HCT116 (cell line): ENCODE results near the gene WDHD1. TPM values are rescaled to one million over a fixed set of nuclear protein-coding genes. Genes with fewer than 3 reads are reported as not detected.

Source experiments
- ATAC-seq: fragments of 200-7000 bp; cut with Tn5 transposase; 2 replicates; pipeline ENCODE4 v1.9.1; 2020; ENCODE audit warnings: mild to moderate bottlenecking, moderate library complexity
- BruUV-seq: library from RNA; stranded (reverse); fragments of 400-500 nt; replicated peaks from 2 replicates; lab custom pipeline; 2021; lab: Mats Ljungman, UMichigan
- CTCF ChIA-PET: fragments of 300-600 bp; sonication (Branson Sonifier 250); formaldehyde crosslinking; loops from one replicate; lab custom pipeline; 2021; ENCODE audit warnings: antibody characterized with exemption; lab: Charles Lee
- POLR2A ChIA-PET: fragments of 300-600, 350-600 bp; sonication (Branson Sonifier 250); formaldehyde crosslinking; loops from one replicate; lab custom pipeline; 2021; ENCODE audit warnings: antibody characterized with exemption; lab: Charles Lee
- RAD21 ChIA-PET, 2 experiments: fragments of 300-600 bp; sonication (Branson Sonifier 250); formaldehyde crosslinking; loops; one replicate each; lab custom pipeline; 2023; ENCODE audit warnings: low total read pairs in 2 of 2; ENCODE audit not compliant: uncharacterized antibody in 2 of 2, unreplicated experiment in 2 of 2, low non-redundant PET in 1 of 2; lab: Charles Lee
- DNase-seq: peaks from one replicate; pipeline ENCODE4 v3.0.0-alpha.2; 2010; ENCODE audit warnings: low read depth, low spot score
- H2AFZ ChIP-seq: fragments of 200-600 bp; shearing (Covaris generic), sonication (generic); 2 replicates; pipeline ENCODE4 v1.6.1; 2017; ENCODE audit warnings: low read depth, mixed run types, mixed read lengths, antibody characterized with exemption, low read length; ENCODE audit not compliant: poor library complexity, severe bottlenecking
- H3K27ac ChIP-seq: 2 replicates; pipeline ENCODE4 v1.5.1; 2012; ENCODE audit warnings: low read depth, low read length
- H3K27me3 ChIP-seq: fragments of 200-600 bp; sonication (generic); 2 replicates; pipeline ENCODE4 v1.6.1; 2016; ENCODE audit warnings: mixed run types, low read length, mixed read lengths; ENCODE audit not compliant: insufficient read depth
- H3K36me3 ChIP-seq, 2 experiments: fragments of 200-500 bp in 1 of 2; fragments of 200-600 bp in 1 of 2; sonication (Bioruptor generic) in 1 of 2; sonication (generic) in 1 of 2; 2 replicates each; pipeline versions ENCODE4 v1.5.1 to v1.6.1; 2014 to 2016; ENCODE audit warnings: low read length in 2 of 2, inconsistent platforms in 1 of 2, mixed read lengths in 1 of 2, mixed run types in 1 of 2; ENCODE audit not compliant: insufficient read depth in 2 of 2, control insufficient read depth in 1 of 2
- H3K4me1 ChIP-seq, 2 experiments: fragments of 200-600 bp in 1 of 2; sonication (generic) in 1 of 2; 2 replicates each; pipeline versions ENCODE4 v1.5.1 to v1.6.1; 2012 to 2017; ENCODE audit warnings: low read length in 2 of 2, inconsistent platforms in 1 of 2, mild to moderate bottlenecking in 1 of 2, mixed read lengths in 1 of 2, mixed run types in 1 of 2, moderate library complexity in 1 of 2; ENCODE audit not compliant: insufficient read depth in 2 of 2, control insufficient read depth in 1 of 2
- H3K4me2 ChIP-seq: fragments of 200-600 bp; sonication (generic); 2 replicates; pipeline ENCODE4 v1.6.1; 2017; ENCODE audit warnings: mixed run types, low read length, mixed read lengths
- H3K4me3 ChIP-seq, 2 experiments: fragments of 200-600 bp in 1 of 2; sonication (generic) in 1 of 2; replicated peaks in 1 of 2; 2 replicates each; pipeline ENCODE4 v1.5.1; 2011 to 2016; ENCODE audit warnings: low read length in 2 of 2, control low read depth in 1 of 2, low read depth in 1 of 2, mild to moderate bottlenecking in 1 of 2, mixed read lengths in 1 of 2, mixed run types in 1 of 2
- H3K79me2 ChIP-seq: fragments of 200-600 bp; sonication (generic); 2 replicates; pipeline ENCODE4 v1.6.1; 2017; ENCODE audit warnings: mild to moderate bottlenecking, mixed run types, low read length, moderate library complexity, mixed read lengths; ENCODE audit not compliant: insufficient read depth
- H3K9ac ChIP-seq: fragments of 200-600 bp; sonication (generic); 2 replicates; pipeline ENCODE4 v1.6.1; 2016; ENCODE audit warnings: low read length, mixed read lengths
- H3K9me2 ChIP-seq: fragments of 200-600 bp; sonication (generic), shearing (Covaris generic); 2 replicates; pipeline ENCODE4 v1.6.1; 2017; ENCODE audit warnings: mixed run types, mild to moderate bottlenecking, moderate library complexity; ENCODE audit not compliant: insufficient read depth
- H3K9me3 ChIP-seq, 2 experiments: fragments of 200-500 bp in 1 of 2; fragments of 200-600 bp in 1 of 2; sonication (Bioruptor generic) in 1 of 2; sonication (generic) in 1 of 2; 2 replicates each; pipeline ENCODE4 v1.6.1; 2014 to 2017; ENCODE audit warnings: low read length in 2 of 2, mixed read lengths in 2 of 2, inconsistent platforms in 1 of 2, low read depth in 1 of 2, mild to moderate bottlenecking in 1 of 2, mixed run types in 1 of 2, moderate library complexity in 1 of 2; ENCODE audit not compliant: control insufficient read depth in 1 of 2, insufficient read depth in 1 of 2
- H4K20me1 ChIP-seq: fragments of 200-600 bp; sonication (generic), shearing (Covaris generic); 2 replicates; pipeline ENCODE4 v1.6.1; 2017; ENCODE audit warnings: mixed run types, mild to moderate bottlenecking, moderate library complexity; ENCODE audit not compliant: insufficient read depth
- EGR1 ChIP-seq: IDR thresholded peaks from 2 replicates; pipeline ENCODE4 v1.6.1; 2012; ENCODE audit warnings: low read depth
- JUND ChIP-seq: IDR thresholded peaks from 2 replicates; pipeline ENCODE4 v1.6.1; 2012
- MAX ChIP-seq: IDR thresholded peaks from 2 replicates; pipeline ENCODE4 v1.6.1; 2012
- POLR2AphosphoS5 ChIP-seq: IDR thresholded peaks from 2 replicates; pipeline ENCODE4 v1.6.1; 2011; ENCODE audit warnings: mild to moderate bottlenecking, low read depth, low read length, moderate library complexity
- REST ChIP-seq: IDR thresholded peaks from 2 replicates; pipeline ENCODE4 v1.6.1; 2012; ENCODE audit warnings: low read depth
- TCF7L2 ChIP-seq: IDR thresholded peaks from 2 replicates; pipeline ENCODE4 v1.7.0; 2011; ENCODE audit warnings: borderline replicate concordance, inconsistent platforms; ENCODE audit not compliant: insufficient read depth, insufficient read length; ENCODE audit errors: extremely low read depth
- ZFX ChIP-seq: fragments of 450-650 bp; IDR thresholded peaks from 2 replicates; pipeline ENCODE4 v1.6.1; 2017
- intact Hi-C: fragments of 100-400 bp; cut with micrococcal nuclease; formaldehyde crosslinking; loops from 2 replicates; pipeline ENCODE4 v1.10.0; 2022
- total RNA-seq: library from RNA; stranded (reverse); gene quantifications from one replicate; pipeline ENCODE4 v1.2.1, GENCODE V29; 2021; ENCODE audit not compliant: unreplicated experiment

The WDHD1 gene
- total RNA-seq, 1 experiment from 2014 or later: 44.3 TPM

GRCh38 chr14:54902521-54903420 lies 124.1 kb downstream of the WDHD1 start, which contains the start of gene GCH1 (continued):
- TF ChIP-seq REST (no peak), ZFX (peak; percentile 88), POLR2AphosphoS5 (peak; percentile 97)

- no peaks in the 10 kb centered on the region for H4K20me1 ChIP-seq
- ATAC-seq (peak; percentile 76), DNase-seq (peak; percentile 41)
- peak overlapping the region; percentile 81 to 85 for H3K4me3 ChIP-seq
- peak overlapping the region; percentile 90 for H3K27ac ChIP-seq
- ChIA-PET POLR2A (interaction anchor here (1.8 kb wide), 1 partner anchor 15 kb away, joined by 5 read pairs; no protein-coding TSS in a partner anchor), CTCF (no interaction called here), RAD21 (no interaction called here)
- no TSS peak for BruUV-seq
- H3K79me2 ChIP-seq: 0 out of 2 replicates have a peak, but pooled peaks cover 5% of the 10 kb centered on the region
- no peaks in the 10 kb centered on the region for H3K9me3 ChIP-seq
- H3K9ac ChIP-seq: peak overlapping the region; percentile 72
- H3K27me3 ChIP-seq: no peaks in the 10 kb centered on the region
- no peaks in the 10 kb centered on the region for H3K36me3 ChIP-seq
- intact Hi-C loops: no loop called here
- peak overlapping the region; percentile 99 for H3K4me2 ChIP-seq
- H3K4me1 ChIP-seq: peaks cover 10 to 18% of the 10 kb centered on the region in 2 experiments
- peak overlapping the region; percentile 68 for H2AFZ ChIP-seq
- TF ChIP-seq MAX (peak; percentile 72), JUND (no peak), EGR1 (peak; percentile 86), REST (no peak), TCF7L2 (peak; percentile 14)
- H3K9me2 ChIP-seq: no peaks in the 10 kb centered on the region
Measured at GRCh38 chr14:54902143-54902520, 124.8 kb downstream of the WDHD1 start.
